Stimulated activated CD4-positive, alpha-beta T cell treated with anti-CD3 and anti-CD28 coated beads, Interleukin-4, amount 100 ng/mL, for 24 hours (primary cell): ENCODE measurements around the gene LIPK.

Experiments
- DNase-seq: peaks from one replicate; pipeline ENCODE4 v3.0.0-alpha.2; 2020

LIPK gene

GRCh38 chr10:88787463-88787862 lies 81.4 kb downstream of the LIPK start:
- DNase-seq = no peak

GRCh38 chr10:88788924-88789323 lies 82.9 kb downstream of the LIPK start:
- DNase-seq = no peak

GRCh38 chr10:88791924-88792323 lies 85.9 kb downstream of the LIPK start:
- no peak for DNase-seq

- no peak for DNase-seq
Observed at GRCh38 chr10:88792661-88793060, 86.6 kb downstream of the LIPK start.

- DNase-seq = no peak
Observed at GRCh38 chr10:88793712-88794299, 87.8 kb downstream of the LIPK start.

GRCh38 chr10:88794731-88795130 lies 88.7 kb downstream of the LIPK start:
- no peak for DNase-seq

GRCh38 chr10:88800152-88801125 lies 94.4 kb downstream of the LIPK start:
- DNase-seq = peak; percentile 45
